Astrocyte of the cerebellum (primary cell): Measurements from ENCODE around the gene ANAPC16.
"Not testable (repeated sequence)": the region's sequence is repeated elsewhere in the genome, so short reads cannot be mapped to it uniquely, and the experiment has no call there.

ENCODE experiments used
- DNase-seq: peaks from one replicate; pipeline ENCODE4 v3.0.0-alpha.2; 2011; ENCODE audit warnings: low read depth
- H3K4me3 ChIP-seq: 2 replicates; pipeline ENCODE4 v1.5.1; 2011; ENCODE audit warnings: mild to moderate bottlenecking, low read depth, low read length, moderate library complexity
- in situ Hi-C: cut with HindIII; loops from 2 replicates; pipeline ENCODE4 v1.10.0; 2017; ENCODE audit warnings: low sequenced_read_pairs
- TF ChIP-seq, protein P1 (sequence below): IDR thresholded peaks from 2 replicates; pipeline ENCODE4 v1.5.1; 2012; ENCODE audit warnings: low read length, low read depth, moderate library complexity, mild to moderate bottlenecking; ENCODE audit errors: missing control alignments

Gene ANAPC16

DNA sequence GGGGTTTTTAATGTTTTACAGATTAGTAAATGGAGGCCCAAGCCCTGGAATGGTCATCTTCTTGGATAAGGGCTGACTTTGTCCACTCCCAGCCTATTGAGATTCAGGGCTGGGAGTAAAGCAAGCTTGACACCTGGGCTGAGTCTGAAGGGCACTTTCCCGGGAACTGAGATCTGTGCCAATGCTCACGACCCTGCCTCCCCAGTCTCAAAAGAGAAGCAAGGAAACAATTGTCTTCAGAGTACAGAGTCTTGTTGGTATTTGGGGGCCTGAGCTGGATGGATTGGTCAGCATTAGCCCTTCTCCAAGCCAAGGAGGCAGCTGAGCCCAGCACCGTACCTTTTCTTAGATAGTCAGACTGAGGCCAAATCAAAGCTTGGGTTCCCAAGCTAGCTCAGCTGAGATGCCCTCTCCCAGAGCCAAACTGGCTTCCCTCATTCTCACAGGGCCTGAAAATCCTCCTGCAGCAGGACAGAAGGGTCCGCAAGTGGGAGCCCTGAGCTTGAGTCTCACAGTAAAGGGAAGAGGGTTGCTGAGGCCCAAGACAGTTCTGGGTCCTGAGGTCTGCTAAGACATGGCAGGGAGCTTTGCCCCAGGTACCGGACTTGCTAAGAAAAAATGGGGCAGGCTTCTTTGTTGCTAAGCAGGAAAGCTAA lies 61.7 kb downstream of the ANAPC16 start:
- H3K4me3 ChIP-seq, result no peak overlapping the region
- in situ Hi-C loops, result no loop called here
- no peak for DNase-seq
- TF ChIP-seq, protein P1, sequence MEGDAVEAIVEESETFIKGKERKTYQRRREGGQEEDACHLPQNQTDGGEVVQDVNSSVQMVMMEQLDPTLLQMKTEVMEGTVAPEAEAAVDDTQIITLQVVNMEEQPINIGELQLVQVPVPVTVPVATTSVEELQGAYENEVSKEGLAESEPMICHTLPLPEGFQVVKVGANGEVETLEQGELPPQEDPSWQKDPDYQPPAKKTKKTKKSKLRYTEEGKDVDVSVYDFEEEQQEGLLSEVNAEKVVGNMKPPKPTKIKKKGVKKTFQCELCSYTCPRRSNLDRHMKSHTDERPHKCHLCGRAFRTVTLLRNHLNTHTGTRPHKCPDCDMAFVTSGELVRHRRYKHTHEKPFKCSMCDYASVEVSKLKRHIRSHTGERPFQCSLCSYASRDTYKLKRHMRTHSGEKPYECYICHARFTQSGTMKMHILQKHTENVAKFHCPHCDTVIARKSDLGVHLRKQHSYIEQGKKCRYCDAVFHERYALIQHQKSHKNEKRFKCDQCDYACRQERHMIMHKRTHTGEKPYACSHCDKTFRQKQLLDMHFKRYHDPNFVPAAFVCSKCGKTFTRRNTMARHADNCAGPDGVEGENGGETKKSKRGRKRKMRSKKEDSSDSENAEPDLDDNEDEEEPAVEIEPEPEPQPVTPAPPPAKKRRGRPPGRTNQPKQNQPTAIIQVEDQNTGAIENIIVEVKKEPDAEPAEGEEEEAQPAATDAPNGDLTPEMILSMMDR, result no peak

DNA sequence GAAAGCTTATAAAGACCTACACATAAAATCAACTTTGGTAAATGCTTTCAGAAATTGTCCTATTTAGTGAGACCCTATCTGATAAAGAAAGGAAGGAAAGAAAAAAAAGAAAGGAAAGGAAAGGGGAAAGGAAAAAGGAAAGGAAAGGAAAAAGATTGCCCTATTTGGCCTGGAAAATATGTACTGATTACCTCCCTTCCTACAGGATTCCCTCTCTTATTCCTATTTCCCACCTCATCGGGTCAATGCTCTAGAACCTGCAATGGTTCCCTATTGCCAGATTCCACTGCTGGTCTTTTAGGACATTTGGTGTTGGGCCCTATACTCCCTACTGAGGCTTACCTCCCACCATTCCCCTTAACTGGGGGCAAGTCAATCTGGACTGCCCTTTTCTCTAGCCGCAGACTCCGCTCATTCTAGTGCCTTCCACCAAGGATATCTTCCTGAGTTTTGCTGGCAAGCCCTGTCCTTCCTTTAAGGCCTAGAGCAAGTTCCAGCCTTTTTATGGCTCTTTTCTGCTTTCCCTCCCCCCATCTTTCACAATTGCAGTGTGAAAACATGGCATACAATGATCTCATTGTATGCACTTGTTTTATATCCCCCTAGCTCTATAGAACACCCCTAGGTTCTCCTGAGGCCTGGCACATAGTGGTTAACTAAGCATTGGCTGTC lies 62.3 kb downstream of the ANAPC16 start:
- in situ Hi-C loops, result no loop called here
- no peak for DNase-seq
- H3K4me3 ChIP-seq, result no peak overlapping the region
- TF ChIP-seq, protein P1, result no peak

DNA sequence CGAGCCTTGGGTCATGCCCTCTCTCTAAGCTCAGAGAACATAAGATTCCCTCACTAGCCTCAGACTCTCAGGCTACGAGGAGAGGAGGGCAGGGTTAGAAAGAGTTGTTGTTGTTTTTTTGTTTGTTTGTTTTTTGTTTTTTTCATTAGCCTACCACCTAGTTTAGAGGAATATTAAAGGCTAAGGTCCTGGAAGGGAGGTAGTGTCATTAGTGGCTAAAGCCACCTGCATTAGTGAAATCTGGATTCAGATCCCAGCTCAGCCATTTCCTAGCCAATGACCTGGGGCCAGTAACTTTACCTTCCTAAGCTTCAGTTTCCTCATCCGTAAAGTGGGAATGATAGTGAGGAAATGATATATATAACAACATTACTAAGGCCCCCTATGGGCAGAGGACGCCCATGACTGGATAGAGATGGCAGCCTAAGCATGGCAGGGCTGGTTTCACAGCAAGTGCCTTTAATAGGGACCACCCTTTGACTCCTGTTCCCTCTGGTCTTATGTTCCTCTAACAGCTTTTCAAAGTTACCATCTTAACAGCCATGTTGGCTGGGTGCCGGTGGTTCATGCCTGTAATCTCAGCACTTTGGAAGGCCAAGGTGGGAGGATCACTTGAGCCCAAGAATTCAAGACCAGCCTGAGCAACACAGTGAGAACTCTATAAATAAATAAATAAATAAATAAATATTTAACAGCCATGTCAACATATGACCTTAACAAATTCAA lies 63.0 kb downstream of the ANAPC16 start:
- no peak overlapping the region for H3K4me3 ChIP-seq
- DNase-seq, result no peak
- TF ChIP-seq, protein P1, result no peak
- in situ Hi-C loops, result no loop called here

- H3K4me3 ChIP-seq, in situ Hi-C loops: not testable (repeated sequence)
These were observed 63.8 kb downstream of the ANAPC16 start for GRCh38 chr10:72279587-72279986.

GRCh38 chr10:72283131-72283530 lies 67.3 kb downstream of the ANAPC16 start:
- no peak for DNase-seq
- TF ChIP-seq, protein P1, result no peak
- no peak overlapping the region for H3K4me3 ChIP-seq
- in situ Hi-C loops, result no loop called here

More at GRCh38 chr10:72279587-72279986, 63.8 kb downstream of the ANAPC16 start:
- not testable (repeated sequence) for DNase-seq
